SHP77 treated with DMSO at 0.1 percent for 48 hours (cell line): Measurements from ENCODE around the gene KCNMB2.
"Not testable (repeated sequence)": the region's sequence is repeated elsewhere in the genome, so short reads cannot be mapped to it uniquely, and the experiment has no call there.

Experiments used
- DNase-seq: peaks from one replicate; lab custom pipeline; 2025; lab: John Stamatoyannopoulos, UW

The KCNMB2 gene

DNA sequence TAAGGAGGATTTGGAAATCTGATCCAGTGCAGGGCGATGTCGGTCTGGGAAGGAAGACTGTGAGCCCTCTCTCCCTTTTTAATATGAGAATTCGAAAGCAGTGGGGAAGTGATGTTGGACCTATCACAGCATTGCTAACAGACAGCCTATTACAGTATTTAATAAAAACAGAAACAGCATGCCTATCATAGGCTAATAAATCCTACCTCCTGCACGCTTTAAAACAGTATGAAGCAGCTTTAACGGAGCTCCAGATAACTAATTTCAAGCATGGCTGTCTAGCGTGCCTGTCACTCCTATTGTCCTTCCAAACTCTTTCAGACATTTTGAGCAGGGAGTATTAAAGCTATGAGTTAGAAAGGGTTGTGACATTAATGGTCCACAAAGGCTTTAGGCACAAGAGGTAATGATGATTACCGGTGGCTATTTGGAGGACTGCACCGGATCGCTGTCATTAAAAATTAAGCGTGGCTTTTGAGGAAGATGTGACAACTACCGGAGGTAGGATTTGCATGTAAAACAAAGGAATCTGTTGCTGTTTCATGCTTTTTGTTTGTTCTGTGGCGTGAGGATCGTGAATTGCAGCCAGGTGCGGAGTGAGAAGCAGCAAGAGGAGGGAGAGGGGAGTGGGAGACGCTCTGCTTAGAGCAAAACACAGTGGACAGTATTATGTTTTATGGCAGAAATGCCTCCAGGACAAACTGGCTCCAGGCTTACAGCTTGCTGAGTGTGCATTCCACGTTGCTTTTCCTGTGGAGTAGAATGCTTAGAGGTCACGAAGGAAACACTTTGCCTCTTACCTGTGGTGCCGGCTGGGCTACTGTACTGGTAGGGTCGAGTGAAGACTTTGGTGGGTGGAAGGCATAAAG, at the start of gene KCNMB2:
KCNMB2 (plus strand) TSS at position 226 of the 869 bp plus-strand sequence.
- peak; percentile 65 for DNase-seq

- DNase-seq = no peak
Measured at GRCh38 chr3:178486903-178487302, 49.3 kb upstream of the KCNMB2 start.

- no peak for DNase-seq
Measured at GRCh38 chr3:178487752-178488151, 48.5 kb upstream of the KCNMB2 start.

GRCh38 chr3:178491751-178492150, 44.5 kb upstream of the KCNMB2 start:
- DNase-seq = no peak

- no peak for DNase-seq
Measured at GRCh38 chr3:178492491-178492890, 43.7 kb upstream of the KCNMB2 start.

- no peak for DNase-seq
Measured at GRCh38 chr3:178494386-178494785, 41.9 kb upstream of the KCNMB2 start.

DNA sequence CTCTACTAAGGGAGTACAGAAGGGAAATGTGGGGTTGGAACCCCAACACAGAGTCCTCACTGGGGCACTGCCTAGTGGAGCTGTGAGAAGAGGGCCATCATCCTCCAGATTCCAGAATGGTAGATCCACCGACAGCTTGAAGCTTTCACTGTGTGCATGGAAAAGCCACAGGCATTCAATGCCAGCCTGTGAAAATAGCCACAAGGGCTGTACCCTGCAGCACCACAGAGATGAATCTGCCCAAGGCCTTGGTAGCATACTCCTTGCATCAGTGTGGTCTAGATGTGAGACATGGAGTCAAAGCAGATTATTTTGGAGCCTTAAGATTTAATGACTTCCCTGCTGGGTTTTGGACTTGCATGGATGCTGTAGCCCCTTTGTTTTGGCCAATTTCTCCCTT, 39.3 kb upstream of the KCNMB2 start:
- DNase-seq = no peak

- no peak for DNase-seq
Measured at GRCh38 chr3:178498871-178499270, 37.4 kb upstream of the KCNMB2 start.

- no peak for DNase-seq
Measured at GRCh38 chr3:178500631-178501030, 35.6 kb upstream of the KCNMB2 start.

DNA sequence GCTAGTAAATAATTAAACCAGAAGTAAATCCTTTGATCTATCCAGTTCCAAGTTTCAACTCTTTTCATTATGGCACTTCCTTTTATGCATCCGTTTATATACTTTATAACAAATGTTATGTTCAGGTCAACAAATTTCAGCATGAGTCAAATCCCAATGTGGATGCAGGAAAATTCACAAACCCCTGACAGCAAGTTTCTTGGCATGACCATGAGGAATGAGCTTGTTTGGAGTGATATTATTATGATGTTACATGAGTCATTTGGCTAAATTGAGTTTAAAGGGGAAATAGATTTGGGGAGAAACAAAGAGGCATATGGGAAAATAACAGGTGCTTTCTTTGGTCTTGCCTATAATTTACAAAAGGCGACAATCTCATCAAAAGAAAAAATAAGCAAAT, 32.1 kb upstream of the KCNMB2 start:
- DNase-seq = no peak

- DNase-seq = no peak
Measured at GRCh38 chr3:178505832-178506231, 30.4 kb upstream of the KCNMB2 start.

DNA sequence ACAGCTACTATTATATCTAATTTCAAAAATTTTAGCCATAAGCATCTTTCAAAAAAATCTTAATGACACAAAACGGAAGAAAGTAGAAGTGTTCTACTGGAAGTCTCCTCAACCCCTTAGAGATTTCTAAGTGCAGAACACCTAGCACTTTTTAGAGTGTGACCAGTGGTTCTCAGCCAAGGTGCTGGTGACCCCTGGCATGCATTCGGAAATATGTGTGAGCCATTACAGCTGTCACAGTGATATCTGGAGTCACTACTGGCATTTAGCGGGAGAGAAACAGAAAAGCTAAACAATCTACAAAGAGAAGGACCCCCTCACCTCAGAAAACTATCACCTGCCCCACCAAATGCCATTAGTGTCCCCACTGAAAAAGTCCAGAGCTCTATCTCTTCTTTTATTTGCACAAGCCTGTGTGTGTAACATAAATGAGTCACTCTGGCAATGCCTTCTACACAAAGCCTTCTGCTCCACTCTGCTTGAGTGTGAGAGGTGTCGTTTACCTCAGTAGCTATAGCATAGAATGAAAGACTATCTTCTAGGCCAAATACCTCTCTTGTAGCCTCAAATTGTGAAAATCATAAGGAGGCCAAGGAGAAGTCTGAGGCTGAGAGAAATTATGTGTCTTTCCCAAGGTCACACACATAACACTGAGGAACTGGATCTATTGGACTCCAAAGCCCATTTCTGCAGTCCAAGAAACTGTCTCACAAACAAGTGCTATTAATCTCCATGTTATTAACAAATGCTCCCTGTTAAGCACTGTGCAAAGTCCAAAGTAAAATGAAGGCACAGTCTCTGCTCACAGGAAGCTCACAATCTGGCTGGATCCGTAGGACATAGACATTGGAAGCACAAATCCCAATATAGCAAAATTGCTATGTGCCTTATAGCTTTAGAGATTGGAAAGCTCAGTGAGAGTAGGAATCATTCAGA, 28.5 kb upstream of the KCNMB2 start:
- no peak for DNase-seq

- DNase-seq = no peak
Measured at GRCh38 chr3:178508443-178508825, 27.8 kb upstream of the KCNMB2 start.

DNA sequence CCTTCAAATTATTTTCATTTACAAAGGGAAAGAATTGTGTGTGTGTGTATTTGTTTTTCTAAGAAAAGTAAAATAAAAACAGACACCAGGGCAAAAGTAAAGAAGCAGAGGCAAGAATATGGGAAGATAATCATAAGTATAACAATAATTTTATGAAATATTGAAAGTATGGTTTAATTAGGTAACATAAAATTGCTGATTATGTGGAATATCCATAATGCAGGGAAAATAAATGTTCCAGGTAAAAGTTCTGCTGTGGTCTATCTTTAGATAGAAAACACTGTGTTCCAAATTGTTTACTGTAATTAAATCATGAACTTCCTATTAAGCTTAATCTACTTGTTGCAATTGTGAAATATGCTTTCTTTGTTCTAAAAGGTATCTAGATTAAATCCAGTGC, 25.7 kb upstream of the KCNMB2 start:
- DNase-seq = no peak

- DNase-seq = no peak
Measured at GRCh38 chr3:178512647-178513046, 23.6 kb upstream of the KCNMB2 start.

- DNase-seq = no peak
Measured at GRCh38 chr3:178513546-178514380, 22.5 kb upstream of the KCNMB2 start.

DNA sequence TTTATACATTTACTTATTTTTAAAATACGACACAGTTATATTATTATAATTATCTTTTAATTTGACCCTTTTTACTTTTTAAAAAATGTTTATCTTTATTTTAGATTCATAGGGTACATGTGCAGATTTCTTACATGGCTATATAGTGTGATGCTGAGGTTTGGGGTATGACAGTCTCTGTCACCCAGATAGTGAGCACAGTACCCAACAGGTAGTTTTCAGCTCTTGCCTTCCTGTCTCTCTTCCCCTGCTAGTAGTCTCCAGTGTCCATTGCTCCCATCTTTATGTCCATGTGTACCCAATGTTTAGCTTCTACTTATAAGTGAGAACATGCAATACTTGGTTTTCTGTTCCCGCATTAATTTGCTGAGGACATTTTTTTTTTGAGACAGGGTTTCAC, 21.8 kb upstream of the KCNMB2 start:
- no peak for DNase-seq

DNA sequence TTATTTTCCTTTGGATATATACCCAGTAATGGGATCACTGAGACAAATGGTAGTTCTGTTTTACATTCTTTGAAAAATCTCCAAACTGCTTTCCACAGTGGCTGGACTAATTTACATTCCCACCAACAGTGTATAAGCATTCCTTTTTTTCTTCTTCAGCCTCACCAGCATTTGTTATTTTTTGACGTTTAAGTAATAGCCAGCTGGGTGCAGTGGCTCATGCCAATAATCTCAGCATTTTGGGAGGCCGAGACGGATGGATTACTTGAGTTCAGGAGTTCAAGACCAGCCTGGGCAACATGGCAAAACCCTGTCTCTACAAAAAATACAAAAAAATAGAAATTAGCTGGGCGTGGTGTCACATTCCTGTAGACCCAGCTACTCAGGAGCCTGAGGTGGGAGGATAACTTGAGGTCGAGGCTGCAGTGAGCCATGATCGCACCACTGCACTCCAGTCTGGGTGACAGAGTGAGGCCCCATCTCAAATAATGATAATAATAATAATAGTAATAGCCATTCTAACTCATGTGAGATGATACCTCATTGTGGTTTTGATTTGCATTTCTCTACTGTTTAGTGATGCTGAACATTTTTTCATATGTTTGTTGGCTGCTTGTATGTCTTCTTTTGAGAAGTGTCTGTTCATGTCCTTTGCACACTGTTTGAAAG, 21.0 kb upstream of the KCNMB2 start:
- not testable (repeated sequence) for DNase-seq

DNA sequence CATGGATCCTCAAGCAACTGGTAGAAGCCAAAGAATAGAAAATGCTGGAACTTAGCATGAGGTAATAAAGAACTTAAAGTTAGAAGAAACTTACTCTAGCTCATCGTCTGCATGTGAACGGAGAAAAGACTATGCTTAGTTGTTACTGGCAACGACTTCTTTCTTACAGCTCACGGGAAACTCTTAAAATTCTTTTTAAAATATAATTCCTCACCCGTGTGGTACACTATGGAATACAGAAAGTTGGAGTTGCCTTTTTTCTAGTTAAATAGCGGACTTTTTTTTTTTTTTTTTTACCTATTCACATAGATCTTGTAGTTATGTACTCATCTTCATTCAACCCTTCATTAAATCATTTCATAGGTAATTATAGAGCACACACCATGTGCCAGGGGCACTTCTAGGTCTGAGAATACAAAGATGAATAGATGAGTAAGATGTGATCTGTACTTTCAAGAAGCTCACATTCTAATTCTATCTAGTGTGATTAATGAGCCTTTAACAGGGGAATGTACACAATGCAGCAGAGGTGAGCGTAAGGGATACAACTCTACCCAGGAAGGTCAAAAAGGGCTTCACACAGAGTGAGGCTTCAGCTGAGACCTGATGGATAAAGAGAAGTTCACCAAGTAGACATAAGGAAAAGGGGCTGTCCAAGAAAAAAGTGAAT, 18.4 kb upstream of the KCNMB2 start:
- DNase-seq = no peak

DNA sequence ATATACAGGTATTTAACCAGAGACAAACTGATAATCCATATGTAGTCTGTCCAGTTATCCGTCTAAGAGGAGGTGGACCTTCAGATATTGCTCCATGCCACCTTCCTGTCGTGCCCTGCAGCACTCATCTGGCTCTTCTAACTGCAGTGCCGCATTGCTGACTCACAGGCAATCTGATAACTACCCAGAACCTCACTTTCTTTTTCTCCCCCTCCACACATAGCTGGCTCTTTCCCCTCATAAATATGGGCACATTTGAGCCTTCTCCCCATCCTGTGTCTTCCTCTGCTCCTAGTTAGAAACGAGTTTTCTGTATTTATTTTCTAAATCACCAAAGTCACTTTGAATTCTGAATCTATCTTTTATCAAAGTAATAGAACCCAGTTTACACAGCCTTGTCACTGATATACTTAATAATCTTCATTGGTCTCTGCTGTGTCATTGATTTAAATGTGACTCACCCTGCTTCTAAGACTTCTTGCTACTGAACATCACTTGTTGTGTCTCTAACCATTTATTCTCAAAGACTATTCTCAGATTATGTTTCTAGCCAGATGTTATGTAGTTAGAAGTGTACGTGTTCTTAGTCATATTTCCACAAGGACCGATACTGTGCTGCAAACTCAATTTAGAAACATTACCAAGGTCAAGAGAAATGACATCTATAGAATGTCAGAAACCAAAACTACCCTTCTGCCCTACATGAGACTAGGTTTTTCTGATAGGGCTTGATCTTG, 17.4 kb upstream of the KCNMB2 start:
- no peak for DNase-seq
